Endothelial cell of umbilical vein (primary cell): ENCODE results near the gene CASP14.

Source experiments
- EZH2 ChIP-seq: IDR thresholded peaks from 2 replicates; pipeline ENCODE4 v1.6.1; 2012; ENCODE audit warnings: borderline replicate concordance, low read depth, mild to moderate bottlenecking, moderate library complexity, low read length, inconsistent platforms; ENCODE audit not compliant: severe bottlenecking
- FOS ChIP-seq: IDR thresholded peaks from 2 replicates; pipeline ENCODE4 v1.6.1; 2011; ENCODE audit warnings: mild to moderate bottlenecking, low read length, moderate library complexity, borderline replicate concordance; ENCODE audit not compliant: insufficient read depth
- GATA2 ChIP-seq: IDR thresholded peaks from 2 replicates; pipeline ENCODE4 v1.7.0; 2011; ENCODE audit warnings: low read depth, mild to moderate bottlenecking, moderate library complexity, mixed read lengths, low read length; ENCODE audit not compliant: insufficient read length, insufficient read depth
- JUN ChIP-seq: IDR thresholded peaks from 2 replicates; pipeline ENCODE4 v1.6.1; 2011; ENCODE audit warnings: borderline replicate concordance, low read depth; ENCODE audit not compliant: insufficient read length, insufficient read depth
- MYC ChIP-seq: IDR thresholded peaks from one replicate; pipeline ENCODE4 v1.6.1; 2011; ENCODE audit warnings: mild to moderate bottlenecking, low read depth, low read length
- POLR2A ChIP-seq: IDR thresholded peaks from 2 replicates; pipeline ENCODE4 v1.6.1; 2012; ENCODE audit warnings: low read depth, mild to moderate bottlenecking, control low read depth, low read length
- POLR2AphosphoS5 ChIP-seq: IDR thresholded peaks from 2 replicates; pipeline ENCODE4 v1.6.1; 2012; ENCODE audit warnings: low read depth, mild to moderate bottlenecking, control low read depth, low read length, moderate library complexity; ENCODE audit not compliant: insufficient read depth
- TF ChIP-seq, protein P1 (sequence below), 2 donors: IDR thresholded peaks; 1 replicate in 1 of 2; 2 replicates in 1 of 2; pipeline ENCODE4 v1.5.1; 2011; ENCODE audit warnings: low read length in 2 of 2, mild to moderate bottlenecking in 2 of 2, moderate library complexity in 2 of 2, control low read depth in 1 of 2, inconsistent platforms in 1 of 2, low read depth in 1 of 2; ENCODE audit not compliant: insufficient read depth in 1 of 2; ENCODE audit errors: extremely low read depth in 1 of 2
- TF ChIP-seq, protein P2 (sequence below): IDR thresholded peaks from 2 replicates; pipeline ENCODE4 v1.6.1; 2011; ENCODE audit not compliant: insufficient read depth, insufficient read length

DNA sequence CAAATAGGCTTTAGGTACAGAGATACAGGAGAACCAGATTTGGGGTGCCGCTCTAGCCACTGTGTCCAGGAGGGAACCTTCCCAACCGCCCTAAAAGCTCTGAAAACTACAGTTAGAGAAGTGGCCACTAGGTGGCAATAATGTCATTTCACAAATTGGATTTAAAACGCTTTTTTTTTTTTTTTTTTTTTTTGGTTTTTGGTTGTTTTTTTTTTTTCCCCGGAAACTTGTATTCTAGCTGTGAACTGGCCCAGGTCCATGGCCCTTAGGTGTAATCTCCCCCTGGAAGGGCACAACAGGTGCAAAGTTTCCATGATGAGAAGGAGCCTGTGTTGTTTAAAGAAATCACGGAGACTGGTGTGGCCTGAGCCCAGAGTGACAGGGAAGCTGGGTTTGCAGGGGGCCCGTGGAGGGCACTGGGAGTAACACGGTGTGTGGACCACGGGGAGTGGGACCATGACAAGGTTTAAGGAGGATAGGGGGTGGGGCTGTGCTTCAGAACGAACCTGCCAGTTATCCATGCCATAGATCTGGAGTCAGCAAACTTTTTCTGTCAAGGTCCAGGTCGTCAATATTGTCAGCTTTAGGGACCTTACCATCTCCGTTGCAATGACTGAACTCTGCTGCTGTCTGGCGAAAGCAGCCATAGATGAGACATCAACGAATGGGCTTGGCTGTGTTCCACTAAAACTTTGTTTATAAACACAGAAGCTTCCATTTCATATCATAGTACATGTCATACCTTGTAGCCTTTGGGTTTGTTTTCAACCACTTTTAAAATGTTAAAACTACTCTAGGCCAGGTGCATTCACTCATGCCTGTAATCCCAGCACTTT lies 42.9 kb downstream of the CASP14 start:
- TF ChIP-seq, protein P1, sequence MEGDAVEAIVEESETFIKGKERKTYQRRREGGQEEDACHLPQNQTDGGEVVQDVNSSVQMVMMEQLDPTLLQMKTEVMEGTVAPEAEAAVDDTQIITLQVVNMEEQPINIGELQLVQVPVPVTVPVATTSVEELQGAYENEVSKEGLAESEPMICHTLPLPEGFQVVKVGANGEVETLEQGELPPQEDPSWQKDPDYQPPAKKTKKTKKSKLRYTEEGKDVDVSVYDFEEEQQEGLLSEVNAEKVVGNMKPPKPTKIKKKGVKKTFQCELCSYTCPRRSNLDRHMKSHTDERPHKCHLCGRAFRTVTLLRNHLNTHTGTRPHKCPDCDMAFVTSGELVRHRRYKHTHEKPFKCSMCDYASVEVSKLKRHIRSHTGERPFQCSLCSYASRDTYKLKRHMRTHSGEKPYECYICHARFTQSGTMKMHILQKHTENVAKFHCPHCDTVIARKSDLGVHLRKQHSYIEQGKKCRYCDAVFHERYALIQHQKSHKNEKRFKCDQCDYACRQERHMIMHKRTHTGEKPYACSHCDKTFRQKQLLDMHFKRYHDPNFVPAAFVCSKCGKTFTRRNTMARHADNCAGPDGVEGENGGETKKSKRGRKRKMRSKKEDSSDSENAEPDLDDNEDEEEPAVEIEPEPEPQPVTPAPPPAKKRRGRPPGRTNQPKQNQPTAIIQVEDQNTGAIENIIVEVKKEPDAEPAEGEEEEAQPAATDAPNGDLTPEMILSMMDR (IDR thresholded peaks at IDR 0.05; ENCODE audit: extremely low read depth in 1 of 2, insufficient read depth in 1 of 2, low read depth in 1 of 2, low read length in 2 of 2) = peak; percentile 55 to 60
- TF ChIP-seq POLR2AphosphoS5 (no peak), POLR2A (no peak), JUN (no peak), EZH2 (no peak), MYC (no peak), FOS (no peak), GATA2 (no peak)
- TF ChIP-seq, protein P2, sequence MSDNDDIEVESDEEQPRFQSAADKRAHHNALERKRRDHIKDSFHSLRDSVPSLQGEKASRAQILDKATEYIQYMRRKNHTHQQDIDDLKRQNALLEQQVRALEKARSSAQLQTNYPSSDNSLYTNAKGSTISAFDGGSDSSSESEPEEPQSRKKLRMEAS = no peak
